ENCODE measurements around the gene NLRX1.
"Not testable (repeated sequence)": the region's sequence is repeated elsewhere in the genome, so short reads cannot be mapped to it uniquely, and the experiment has no call there.

The NLRX1 gene

GRCh38 chr11:119168471-119169281 is at the start of gene NLRX1:
TSS of gene NLRX1 (plus strand) at chr11:119168725. CDS start at chr11:119171404, 2,679 bp downstream.
- peak; percentile 71 to 78 for DNase-seq (ENCODE audit: low read depth in 2 of 2)

GRCh38 chr11:119118946-119119345 is 49.6 kb upstream of the NLRX1 start:
- no peak for DNase-seq (ENCODE audit: low read depth in 2 of 2)

- no peak for DNase-seq (ENCODE audit: low read depth in 2 of 2)
Observed at GRCh38 chr11:119120639-119121007, 47.9 kb upstream of the NLRX1 start.

- DNase-seq (ENCODE audit: low read depth in 2 of 2), result peak; percentile 100
Observed at GRCh38 chr11:119121008-119121810, 47.3 kb upstream of the NLRX1 start, which contains the start of gene HINFP. TSS of gene HINFP (plus strand) at chr11:119121580. CDS start at chr11:119126945, 5,365 bp downstream.

GRCh38 chr11:119121811-119122124 is 46.8 kb upstream of the NLRX1 start:
- no peak for DNase-seq (ENCODE audit: low read depth in 2 of 2)

GRCh38 chr11:119125821-119126220 is 42.7 kb upstream of the NLRX1 start:
- DNase-seq (ENCODE audit: low read depth in 2 of 2), result no peak

- DNase-seq (ENCODE audit: low read depth in 2 of 2), result no peak
Observed at GRCh38 chr11:119126675-119127268, 41.8 kb upstream of the NLRX1 start.

- DNase-seq (ENCODE audit: low read depth in 2 of 2), result no peak
Observed at GRCh38 chr11:119130662-119131061, 37.9 kb upstream of the NLRX1 start.

- DNase-seq (ENCODE audit: low read depth in 2 of 2), result no peak
Observed at GRCh38 chr11:119134389-119134978, 34.0 kb upstream of the NLRX1 start.

GRCh38 chr11:119139276-119139675 is 29.2 kb upstream of the NLRX1 start:
- DNase-seq (ENCODE audit: low read depth in 2 of 2), result not testable (repeated sequence)

GRCh38 chr11:119144825-119145486 is 23.6 kb upstream of the NLRX1 start:
- DNase-seq (ENCODE audit: low read depth in 2 of 2), result no peak

- DNase-seq (ENCODE audit: low read depth in 2 of 2), result no peak
Observed at GRCh38 chr11:119145551-119145950, 23.0 kb upstream of the NLRX1 start.

GRCh38 chr11:119147604-119148333 is 20.8 kb upstream of the NLRX1 start:
- no peak for DNase-seq (ENCODE audit: low read depth in 2 of 2)

- DNase-seq (ENCODE audit: low read depth in 2 of 2), result no peak
Observed at GRCh38 chr11:119148720-119149017, 19.9 kb upstream of the NLRX1 start.

GRCh38 chr11:119149018-119149785 is 19.3 kb upstream of the NLRX1 start, which contains the start of gene ABCG4:
TSS of gene ABCG4 (plus strand) at chr11:119149052. CDS start at chr11:119149966, 914 bp downstream.
- DNase-seq (ENCODE audit: low read depth in 2 of 2), result no peak

GRCh38 chr11:119149786-119150275 is 18.7 kb upstream of the NLRX1 start:
- DNase-seq (ENCODE audit: low read depth in 2 of 2), result no peak

- no peak for DNase-seq (ENCODE audit: low read depth in 2 of 2)
Observed at GRCh38 chr11:119152043-119152442, 16.5 kb upstream of the NLRX1 start.

GRCh38 chr11:119152604-119153003 is 15.9 kb upstream of the NLRX1 start:
- no peak for DNase-seq (ENCODE audit: low read depth in 2 of 2)

- DNase-seq (ENCODE audit: low read depth in 2 of 2), result no peak
Observed at GRCh38 chr11:119153049-119153818, 15.3 kb upstream of the NLRX1 start.

Data from activated CD4-positive, alpha-beta T cell treated with anti-CD3 and anti-CD28 coated beads for 24 hours (primary cell).